Hair follicular keratinocyte (primary cell): Measurements from ENCODE around the gene ADAMTS2. TPM values are rescaled to one million over a fixed set of nuclear protein-coding genes. Genes with fewer than 3 reads are reported as not detected.

Source experiments
- total RNA-seq: library from RNA; depleted of rRNA; stranded (reverse); fragments of >200 nt; gene quantifications from 2 replicates; pipeline ENCODE4 v1.2.3, GENCODE V29; 2015

The ADAMTS2 gene
- 0.23 and 0.68 TPM in 2 replicates for total RNA-seq

DNA sequence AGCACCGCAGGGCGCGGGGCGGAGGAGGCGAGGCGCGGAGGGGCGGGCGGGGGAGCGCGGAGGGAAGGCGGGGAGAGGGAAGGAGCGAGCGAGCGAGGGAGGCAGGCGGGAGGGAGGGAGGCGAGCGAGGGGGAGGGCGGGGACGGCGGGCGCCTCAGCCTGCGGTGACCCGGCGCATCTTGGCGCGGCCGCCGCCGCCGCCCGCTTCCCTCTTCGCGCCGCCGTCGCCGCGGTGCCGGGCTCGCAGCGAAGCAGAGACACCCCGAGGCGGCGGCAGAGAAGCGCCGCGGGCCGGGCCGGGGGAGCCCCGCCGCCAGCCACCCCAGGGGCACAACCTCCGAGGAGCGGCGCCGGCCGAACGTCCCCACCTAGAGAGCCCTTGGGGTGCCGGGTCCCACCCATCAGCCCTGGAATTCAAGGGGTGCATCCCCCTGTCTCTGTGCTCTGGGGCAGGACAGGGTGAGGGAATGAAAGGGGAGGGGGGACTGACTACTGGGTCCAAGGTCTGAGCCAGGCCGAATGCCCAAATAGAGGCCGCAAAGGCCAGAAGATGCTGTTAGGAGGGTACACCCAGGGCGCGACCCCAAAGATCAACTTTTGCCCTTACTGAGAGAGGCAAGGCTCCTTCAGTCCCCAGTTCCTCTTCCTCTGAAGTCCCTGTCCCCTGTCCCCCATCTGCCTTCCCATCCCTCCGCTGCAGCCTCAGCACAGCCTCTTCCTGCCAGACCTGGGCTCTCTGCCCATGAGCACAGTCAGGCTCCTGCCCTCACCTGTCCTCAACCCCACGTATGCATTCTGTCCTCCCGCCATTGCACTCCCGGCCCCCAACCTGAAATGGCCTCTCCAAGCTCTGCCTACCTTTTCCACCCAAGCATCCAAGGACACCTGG lies at the start of gene ADAMTS2:
Gene ADAMTS2, minus strand, starts transcription at position 29 of the 889 bp plus-strand sequence. CDS start 133 bp downstream, outside the sequence.

Other genes starting within 250 kb of the ADAMTS2 start
- 15.8 and 24.1 TPM in 2 replicates for gene RUFY1, start 205.1 kb upstream of the ADAMTS2 start, total RNA-seq